Endothelial cell of umbilical vein (primary cell): ENCODE results near the gene LDLRAD4. TPM values are rescaled to one million over a fixed set of nuclear protein-coding genes. Genes with fewer than 3 reads are reported as not detected.

Source experiments
- BruUV-seq: library from RNA; stranded (reverse); fragments of 400-500 nt; replicated peaks from 2 replicates; lab custom pipeline; 2021; lab: Mats Ljungman, UMichigan
- CTCF ChIA-PET: fragments of 300-600, 350-600 bp; sonication (Branson Sonifier 250); formaldehyde crosslinking; loops from one replicate; lab custom pipeline; 2021; ENCODE audit warnings: antibody characterized with exemption, inconsistent platforms; lab: Charles Lee
- POLR2A ChIA-PET: fragments of 300-600, 350-600 bp; sonication (Branson Sonifier 250); formaldehyde crosslinking; loops from one replicate; lab custom pipeline; 2021; ENCODE audit warnings: antibody characterized with exemption, inconsistent platforms; lab: Charles Lee
- DNase-seq: peaks from one replicate; pipeline ENCODE4 v3.0.0-alpha.2; 2011; ENCODE audit warnings: low read depth, low spot score
- FAIRE-seq: peaks from 2 replicates; lab custom pipeline; 2011; peaks lifted over from hg19 to GRCh38; lab: Jason Lieb, UNC
- H2AFZ ChIP-seq: 2 replicates; pipeline ENCODE4 v1.6.0; 2012; ENCODE audit warnings: low read depth, low read length, control low read depth, inconsistent platforms
- H3K27ac ChIP-seq: 2 replicates; pipeline ENCODE4 v1.5.1; 2011; ENCODE audit warnings: low read depth, mild to moderate bottlenecking, control low read depth, low read length, moderate library complexity; ENCODE audit not compliant: insufficient read depth
- H3K27me3 ChIP-seq, 2 experiments: 2 replicates each; pipeline versions ENCODE4 v1.6.0 to v1.6.1; 2011; ENCODE audit warnings: low read length in 2 of 2, mixed read lengths in 1 of 2; ENCODE audit not compliant: control insufficient read depth in 2 of 2, insufficient read depth in 2 of 2
- H3K36me3 ChIP-seq, 2 experiments: 2 replicates in 1 of 2; 3 replicates in 1 of 2; pipeline ENCODE4 v1.5.1; 2011; ENCODE audit warnings: low read length in 2 of 2, mild to moderate bottlenecking in 1 of 2, moderate library complexity in 1 of 2; ENCODE audit not compliant: control insufficient read depth in 2 of 2, insufficient read depth in 2 of 2; ENCODE audit errors: extremely low read depth in 1 of 2
- H3K4me1 ChIP-seq: 3 replicates; pipeline ENCODE4 v1.5.1; 2011; ENCODE audit warnings: mild to moderate bottlenecking, low read length; ENCODE audit not compliant: control insufficient read depth, insufficient read depth; ENCODE audit errors: extremely low read depth
- H3K4me2 ChIP-seq: 2 replicates; pipeline ENCODE4 v1.6.1; 2011; ENCODE audit warnings: low read length, control low read depth, mixed read lengths; ENCODE audit not compliant: insufficient read depth
- H3K4me3 ChIP-seq, 3 experiments: fragments of 200-600 bp in 1 of 3; sonication (generic), shearing (Covaris generic) in 1 of 3; replicated peaks in 1 of 3; 2 replicates each; pipeline ENCODE4 v1.5.1; 2011 to 2016; ENCODE audit warnings: control low read depth in 3 of 3, low read length in 3 of 3, mild to moderate bottlenecking in 2 of 3, inconsistent platforms in 1 of 3, low read depth in 1 of 3, moderate library complexity in 1 of 3; ENCODE audit not compliant: insufficient read depth in 1 of 3
- H3K79me2 ChIP-seq: 2 replicates; pipeline ENCODE4 v1.6.0; 2012; ENCODE audit warnings: low read length, inconsistent platforms; ENCODE audit not compliant: control insufficient read depth, insufficient read depth
- H3K9ac ChIP-seq: replicated peaks from 2 replicates; pipeline ENCODE3; 2011; ENCODE audit warnings: low read length, control low read depth; ENCODE audit not compliant: insufficient read depth; ENCODE audit errors: extremely low read depth
- H3K9me1 ChIP-seq: replicated peaks from 3 replicates; pipeline ENCODE4 v1.6.0; 2011; ENCODE audit warnings: mild to moderate bottlenecking, low read length; ENCODE audit not compliant: control insufficient read depth, insufficient read depth; ENCODE audit errors: extremely low read depth
- H3K9me3 ChIP-seq: replicated peaks from 2 replicates; pipeline ENCODE4 v1.5.1; 2012; ENCODE audit warnings: low read length, inconsistent platforms; ENCODE audit not compliant: control insufficient read depth, insufficient read depth
- H4K20me1 ChIP-seq: replicated peaks from 2 replicates; pipeline ENCODE3; 2011; ENCODE audit warnings: mild to moderate bottlenecking, low read length; ENCODE audit not compliant: control insufficient read depth, insufficient read depth; ENCODE audit errors: extremely low read depth
- CTCF ChIP-seq, 2 donors: IDR thresholded peaks; 1 replicate in 1 of 2; 2 replicates in 1 of 2; pipeline ENCODE4 v1.5.1; 2011; ENCODE audit warnings: low read length in 2 of 2, mild to moderate bottlenecking in 2 of 2, moderate library complexity in 2 of 2, control low read depth in 1 of 2, inconsistent platforms in 1 of 2, low read depth in 1 of 2; ENCODE audit not compliant: insufficient read depth in 1 of 2; ENCODE audit errors: extremely low read depth in 1 of 2
- EZH2 ChIP-seq: IDR thresholded peaks from 2 replicates; pipeline ENCODE4 v1.6.1; 2012; ENCODE audit warnings: borderline replicate concordance, low read depth, mild to moderate bottlenecking, moderate library complexity, low read length, inconsistent platforms; ENCODE audit not compliant: severe bottlenecking
- FOS ChIP-seq: IDR thresholded peaks from 2 replicates; pipeline ENCODE4 v1.6.1; 2011; ENCODE audit warnings: mild to moderate bottlenecking, low read length, moderate library complexity, borderline replicate concordance; ENCODE audit not compliant: insufficient read depth
- GATA2 ChIP-seq: IDR thresholded peaks from 2 replicates; pipeline ENCODE4 v1.7.0; 2011; ENCODE audit warnings: low read depth, mild to moderate bottlenecking, moderate library complexity, mixed read lengths, low read length; ENCODE audit not compliant: insufficient read length, insufficient read depth
- JUN ChIP-seq: IDR thresholded peaks from 2 replicates; pipeline ENCODE4 v1.6.1; 2011; ENCODE audit warnings: borderline replicate concordance, low read depth; ENCODE audit not compliant: insufficient read length, insufficient read depth
- MAX ChIP-seq: IDR thresholded peaks from 2 replicates; pipeline ENCODE4 v1.6.1; 2011; ENCODE audit not compliant: insufficient read depth, insufficient read length
- MYC ChIP-seq: IDR thresholded peaks from one replicate; pipeline ENCODE4 v1.6.1; 2011; ENCODE audit warnings: mild to moderate bottlenecking, low read depth, low read length
- POLR2A ChIP-seq: IDR thresholded peaks from 2 replicates; pipeline ENCODE4 v1.6.1; 2012; ENCODE audit warnings: low read depth, mild to moderate bottlenecking, control low read depth, low read length
- POLR2AphosphoS5 ChIP-seq: IDR thresholded peaks from 2 replicates; pipeline ENCODE4 v1.6.1; 2012; ENCODE audit warnings: low read depth, mild to moderate bottlenecking, control low read depth, low read length, moderate library complexity; ENCODE audit not compliant: insufficient read depth
- dilution Hi-C: fragments of 300-500 bp; cut with MboI; formaldehyde crosslinking; loops from one replicate; pipeline ENCODE4 v1.15.0; 2019; ENCODE audit warnings: low sequenced_read_pairs; ENCODE audit not compliant: extremely low pct_ligation_motif_present
- intact Hi-C: fragments of 100-400 bp; cut with micrococcal nuclease; formaldehyde crosslinking; loops from one replicate; pipeline ENCODE4 v1.10.0; 2022
- polyA plus RNA-seq, 4 experiments: library from polyadenylated mRNA; depleted of rRNA in 3 of 4; stranded (reverse) in 3 of 4; unstranded in 1 of 4; fragments of >200 nt; gene quantifications; 2 replicates each; pipeline versions ENCODE4 v1.2.1 to v1.2.3, GENCODE V29; 2011 to 2012; ENCODE audit warnings: missing spikeins in 1 of 4
- total RNA-seq: library from RNA; stranded (reverse); gene quantifications from 2 replicates; pipeline ENCODE4 v1.2.3, GENCODE V29; 2021

LDLRAD4 gene
- total and polyA plus RNA-seq, 2 donors (not counting 3 experiments of a cell fraction or from before 2014, with no cell fraction given): 5.2 to 6.5 TPM

DNA sequence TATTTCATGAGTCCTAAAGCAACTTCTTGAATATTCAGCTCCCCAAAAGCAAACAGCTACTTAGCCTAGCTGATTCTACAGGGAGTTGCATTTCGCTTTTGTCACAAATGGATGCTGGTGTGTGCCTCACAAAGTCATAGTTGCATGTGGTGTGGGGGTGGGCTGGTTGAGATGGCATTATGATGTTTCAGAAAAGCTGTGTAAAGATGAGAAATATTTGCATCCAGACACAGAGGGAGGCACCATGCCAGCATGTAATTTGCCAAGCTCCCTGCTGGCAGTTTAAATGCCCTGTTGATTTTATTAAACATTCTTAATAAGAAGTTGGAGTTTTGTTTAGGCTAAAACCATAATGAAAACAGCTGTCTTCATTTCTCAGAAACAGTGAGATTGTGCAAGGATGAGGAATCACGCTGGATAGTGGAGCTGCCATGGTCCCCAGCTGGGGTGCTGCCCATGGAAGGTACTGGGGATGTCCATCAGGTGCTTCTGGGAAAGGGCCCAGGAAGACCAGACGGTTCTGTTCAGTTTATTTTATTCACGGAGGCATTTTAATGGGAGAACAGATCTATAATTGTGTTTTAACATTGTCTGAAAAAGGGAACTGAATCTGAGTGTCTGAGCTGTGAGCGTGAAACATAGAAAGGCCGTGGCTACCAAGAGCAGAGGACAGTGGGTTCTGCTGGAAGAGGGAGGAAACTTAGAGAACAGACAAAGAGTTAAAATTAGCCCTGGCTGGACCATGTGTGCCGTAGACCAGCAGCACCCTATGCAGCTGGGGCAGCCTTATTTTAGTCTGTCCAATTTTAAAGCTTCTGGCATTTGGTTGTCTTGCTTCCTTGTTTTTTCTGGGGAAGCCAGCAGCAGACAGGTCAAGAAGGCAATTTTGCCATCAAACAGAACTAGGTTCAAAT, 330.7 kb downstream of the LDLRAD4 start:
- H3K36me3 ChIP-seq: no peaks in the 10 kb centered on the region
- H4K20me1 ChIP-seq: no peaks in the 10 kb centered on the region
- H3K4me2 ChIP-seq: no peak overlapping the region
- H3K79me2 ChIP-seq: no peaks in the 10 kb centered on the region
- ChIA-PET CTCF (interaction anchor here (0.7 to 2.4 kb wide), 5 partner anchors 9 to 81 kb away, joined by 3 to 14 read pairs (median 7); no protein-coding TSS in a partner anchor), POLR2A (no interaction called here)
- DNase-seq (no peak), FAIRE-seq (no peak)
- peaks cover 11 to 20% of the 10 kb centered on the region in 2 experiments for H3K27me3 ChIP-seq
- no peaks in the 10 kb centered on the region for H3K4me1 ChIP-seq
- no peaks in the 10 kb centered on the region for H3K9me3 ChIP-seq
- dilution Hi-C loops: no loop called here
- no peak overlapping the region for H2AFZ ChIP-seq
- no peak overlapping the region for H3K4me3 ChIP-seq
- no peak overlapping the region for H3K27ac ChIP-seq
- BruUV-seq: no TSS peak
- intact Hi-C loops: no loop called here
- H3K9ac ChIP-seq: no peak overlapping the region
- TF ChIP-seq CTCF (IDR thresholded peaks at IDR 0.05; ENCODE audit: extremely low read depth in 1 of 2, insufficient read depth in 1 of 2, low read depth in 1 of 2, low read length in 2 of 2) (no peak), FOS (no peak), POLR2AphosphoS5 (no peak), JUN (no peak), MAX (no peak), POLR2A (no peak), MYC (no peak), EZH2 (no peak), GATA2 (no peak)
- H3K9me1 ChIP-seq: no peaks in the 10 kb centered on the region
